SKM-1 treated with dmso at 0.1 percent for 144 hours (cell line): ENCODE results near the gene PGP.

ENCODE experiments used
- DNase-seq: peaks from one replicate; lab custom pipeline; 2025; ENCODE audit not compliant: unreplicated experiment; lab: John Stamatoyannopoulos, UW

Gene PGP

DNA sequence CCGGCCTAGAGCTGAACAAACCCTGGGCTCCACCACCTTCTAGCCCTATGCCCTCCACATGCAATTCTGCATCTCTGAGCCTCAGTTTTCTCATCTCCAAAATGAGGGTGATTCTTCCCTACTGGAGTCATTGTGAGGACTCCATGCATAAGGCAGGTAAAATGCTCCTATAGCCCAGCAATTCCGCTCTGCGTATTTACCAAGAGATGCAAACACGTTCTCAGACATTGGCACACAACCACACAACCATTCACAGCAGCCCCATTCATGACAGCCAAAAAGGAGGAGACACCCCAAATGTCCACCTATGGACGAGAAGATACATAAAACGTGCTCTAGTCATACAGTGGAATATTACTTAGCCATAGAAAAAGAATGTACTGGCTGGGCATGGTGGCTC lies 14.3 kb downstream of the PGP start:
- no peak for DNase-seq

DNA sequence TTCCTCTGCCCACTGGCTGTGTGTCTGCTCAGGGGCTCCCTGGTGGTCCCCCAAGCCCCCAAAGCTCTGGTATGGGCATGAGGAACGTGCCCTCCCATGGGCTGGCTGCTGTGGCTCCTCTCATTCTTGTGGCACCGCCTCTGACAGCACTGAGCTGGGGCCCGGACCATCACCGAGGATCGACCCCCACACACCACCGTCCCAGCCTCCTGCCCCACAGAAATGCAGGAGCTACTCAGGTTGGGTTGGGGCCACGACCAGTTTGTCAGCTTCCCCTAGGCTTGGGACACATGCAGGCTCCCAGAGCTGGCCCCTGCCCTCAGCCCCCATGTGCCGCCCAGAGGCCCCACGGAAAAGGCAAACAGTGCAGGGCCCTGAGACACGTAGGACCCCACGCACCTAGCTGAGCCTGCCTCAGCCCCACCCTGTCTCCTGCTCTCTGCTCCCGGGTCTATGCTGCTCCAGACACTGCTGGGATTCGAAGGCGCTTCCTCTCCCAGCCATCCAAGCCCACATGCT lies 15.0 kb downstream of the PGP start:
- no peak for DNase-seq

DNA sequence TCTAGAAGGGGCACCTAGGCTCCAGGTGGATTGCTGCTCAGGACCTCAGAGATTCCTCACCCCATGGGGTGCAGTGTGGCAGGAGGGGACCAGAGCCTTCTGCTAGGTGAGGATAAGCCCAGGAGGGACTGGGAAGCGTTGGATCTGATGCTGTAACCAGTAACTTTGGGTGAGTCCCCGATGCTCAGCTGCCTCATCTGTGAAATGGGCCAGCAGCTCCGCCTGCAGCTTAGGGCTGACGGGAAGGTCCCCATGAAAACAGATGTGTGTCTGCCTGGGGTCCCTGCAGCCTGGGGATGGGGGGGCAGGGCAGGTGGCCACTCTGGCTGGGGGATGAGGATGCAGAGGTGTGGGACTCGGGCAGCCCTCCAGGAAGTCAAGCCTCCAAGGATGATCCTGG lies 15.5 kb downstream of the PGP start:
- no peak for DNase-seq

DNA sequence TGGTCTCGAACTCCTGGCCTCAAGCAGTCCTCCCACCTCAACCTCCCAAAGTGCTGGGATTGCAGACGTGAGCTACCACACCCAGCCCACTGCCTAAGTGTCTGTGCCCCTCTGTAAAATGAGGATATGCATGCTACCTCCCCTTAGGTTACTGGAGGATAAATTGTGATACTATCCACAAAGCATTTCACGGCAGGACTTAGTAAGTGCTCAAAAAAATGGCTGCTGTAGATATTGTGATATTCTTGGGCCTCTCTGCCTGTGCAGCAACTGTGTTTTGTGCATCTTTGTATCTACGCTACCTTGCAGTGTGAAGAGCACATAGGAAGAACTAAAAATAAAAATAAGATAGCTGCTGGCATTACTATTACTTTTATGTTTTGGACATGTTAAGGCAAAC lies 16.4 kb downstream of the PGP start:
- DNase-seq = no peak

DNA sequence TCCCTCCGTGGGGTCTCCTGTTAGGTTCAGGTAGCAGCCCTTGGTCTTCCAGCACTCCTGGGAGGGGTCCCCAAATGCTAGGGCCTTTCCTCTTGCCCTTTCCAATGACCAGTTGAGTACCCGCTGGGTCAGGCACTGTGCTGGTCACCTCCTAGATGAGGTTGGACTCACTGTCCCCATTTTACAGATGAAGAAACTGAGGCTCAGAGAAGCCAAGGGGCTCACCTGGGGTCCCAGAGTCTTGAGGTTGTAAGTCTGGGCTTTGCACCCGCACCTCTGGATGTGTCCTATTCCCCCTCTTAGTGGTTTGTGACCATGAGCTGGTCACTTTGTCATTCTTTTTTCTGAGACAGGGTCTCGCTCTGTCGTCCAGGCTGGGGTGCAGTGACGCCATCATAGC lies 16.9 kb downstream of the PGP start:
- no peak for DNase-seq

DNA sequence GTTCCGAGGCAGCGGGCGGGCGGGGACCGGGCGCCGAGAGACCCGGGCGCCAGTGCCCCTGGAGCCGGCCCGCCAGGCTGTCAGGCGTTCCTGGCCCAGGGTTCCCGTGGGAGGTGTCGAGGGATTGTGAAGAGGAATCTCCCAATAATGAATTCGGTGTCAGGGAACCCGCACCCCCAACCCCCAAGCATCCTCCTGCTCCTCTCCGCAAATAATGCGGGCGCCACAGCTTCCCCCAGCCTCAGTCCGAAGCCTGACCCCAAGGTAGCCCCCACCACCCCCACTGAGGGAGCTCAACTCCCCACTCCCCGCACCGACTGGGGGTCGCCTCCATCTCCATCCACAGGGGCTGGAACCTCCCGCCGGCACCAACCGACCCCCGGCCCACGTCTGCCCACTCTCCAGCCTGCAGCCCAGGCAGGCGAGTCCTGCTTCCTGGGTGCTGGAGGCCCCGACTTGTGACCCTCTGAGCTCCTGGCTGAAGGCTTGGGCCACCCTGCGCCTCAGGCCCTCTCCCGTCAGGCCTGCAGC lies 17.6 kb downstream of the PGP start:
- DNase-seq = no peak

DNA sequence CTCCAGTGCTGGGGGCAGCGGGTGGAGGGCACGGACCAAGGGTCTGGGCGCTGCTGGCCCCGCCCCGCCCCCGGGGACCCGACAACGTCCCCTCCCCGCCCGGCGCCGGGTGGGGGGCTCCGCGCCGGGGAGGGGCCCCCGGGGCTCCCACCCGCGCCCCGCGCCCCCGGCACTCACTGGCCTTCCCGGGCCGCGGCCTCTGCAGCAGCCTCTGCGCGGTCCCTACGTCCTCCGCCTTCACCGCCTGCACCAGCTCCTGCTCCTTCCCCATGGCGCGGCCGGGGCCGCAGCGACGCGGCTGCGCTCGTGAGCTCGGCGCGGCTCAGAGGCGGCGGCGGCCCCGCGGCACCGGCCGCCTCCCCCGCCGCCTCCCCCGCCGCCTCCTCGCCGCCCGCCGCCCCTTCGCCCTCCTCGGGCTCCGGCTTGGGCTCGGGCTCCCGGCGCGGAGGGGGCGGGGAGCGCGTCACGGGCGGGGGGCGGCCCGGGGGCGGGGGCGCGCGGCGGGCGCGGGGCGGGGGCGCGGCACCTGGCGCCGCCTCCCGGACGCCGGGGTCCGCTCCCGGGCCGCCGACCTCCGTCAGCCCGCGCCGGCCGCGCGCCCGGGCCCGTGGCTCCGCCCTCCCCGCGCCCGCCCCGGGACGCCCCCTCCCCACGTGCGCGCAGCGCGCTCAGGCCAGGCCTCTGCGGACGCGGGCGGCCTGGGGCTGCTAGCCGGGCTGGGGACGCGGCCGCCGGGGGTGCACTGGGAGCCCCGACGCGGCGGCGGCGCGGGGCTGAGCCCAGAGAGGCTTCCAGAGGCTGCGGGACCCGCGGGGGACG lies 18.3 kb downstream of the PGP start, which contains the start of gene CASKIN1:
Gene CASKIN1 (minus strand): TSS at position 444 of the 819 bp plus-strand sequence. CDS start 173 bp downstream, at position 271.
- no peak for DNase-seq

DNA sequence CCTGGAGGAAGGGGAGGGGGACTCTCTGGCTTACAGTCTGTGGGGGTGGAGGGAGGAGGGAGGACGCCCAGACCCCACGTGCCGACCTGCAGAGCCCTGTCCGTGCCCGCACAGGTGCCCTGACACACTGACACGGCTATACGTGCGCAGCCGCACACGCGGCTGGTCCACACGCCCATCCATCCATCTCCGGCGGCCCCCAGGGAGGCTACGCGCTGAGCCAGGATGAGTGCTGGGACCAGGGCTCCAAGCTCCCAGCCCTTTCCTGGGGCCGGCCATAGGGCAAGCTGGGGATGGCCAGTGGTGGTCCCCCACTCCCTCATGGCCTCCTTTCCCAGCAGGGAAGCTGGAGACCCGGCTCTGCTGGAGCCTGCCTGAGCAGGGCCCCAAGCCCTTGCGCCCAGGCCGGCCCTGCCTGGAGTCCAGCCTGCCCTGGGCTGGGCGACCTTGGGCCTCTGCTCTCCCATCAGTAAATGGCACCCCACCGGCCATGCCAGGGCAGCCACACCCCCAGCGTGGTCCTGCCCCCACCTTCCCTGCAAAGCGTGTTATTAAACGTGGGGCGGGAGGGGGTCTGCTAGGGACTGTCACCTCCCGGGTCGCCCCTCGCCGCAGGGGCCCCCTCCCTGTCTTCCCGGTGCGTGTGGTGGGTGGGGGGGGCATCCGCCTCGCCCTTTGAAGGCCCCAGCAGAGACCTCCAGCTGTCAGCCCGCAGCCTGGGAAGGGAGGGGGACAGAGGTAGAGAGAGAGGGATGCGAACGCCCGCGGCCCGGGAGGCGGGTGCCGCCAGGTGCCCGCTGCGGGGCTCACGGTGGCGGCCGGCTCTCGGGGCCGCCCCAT lies 19.1 kb downstream of the PGP start:
- no peak for DNase-seq

DNA sequence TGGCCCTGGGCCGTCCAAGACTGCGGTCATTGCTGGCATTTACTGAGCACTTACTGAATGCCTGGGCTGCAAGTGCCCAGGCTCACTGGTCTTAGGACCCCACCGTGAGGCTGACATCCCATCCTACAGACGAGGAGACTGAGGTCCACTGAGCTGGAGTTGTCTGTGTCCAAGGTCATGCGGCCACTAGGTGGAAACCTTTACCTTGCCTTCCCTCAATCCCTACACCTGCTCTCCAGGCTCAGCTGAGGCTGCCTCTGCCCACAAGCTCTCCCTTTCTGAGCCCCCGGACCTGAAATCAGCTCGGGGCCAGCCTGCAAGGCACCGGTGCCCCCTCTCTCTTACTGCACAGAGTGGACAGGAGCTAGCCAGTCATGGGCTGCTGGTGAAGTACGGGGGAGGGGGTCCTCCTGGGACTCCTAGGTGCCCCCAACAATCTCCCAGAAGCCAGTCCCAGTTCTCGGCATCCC lies 19.8 kb downstream of the PGP start:
- DNase-seq = peak; percentile 31

DNA sequence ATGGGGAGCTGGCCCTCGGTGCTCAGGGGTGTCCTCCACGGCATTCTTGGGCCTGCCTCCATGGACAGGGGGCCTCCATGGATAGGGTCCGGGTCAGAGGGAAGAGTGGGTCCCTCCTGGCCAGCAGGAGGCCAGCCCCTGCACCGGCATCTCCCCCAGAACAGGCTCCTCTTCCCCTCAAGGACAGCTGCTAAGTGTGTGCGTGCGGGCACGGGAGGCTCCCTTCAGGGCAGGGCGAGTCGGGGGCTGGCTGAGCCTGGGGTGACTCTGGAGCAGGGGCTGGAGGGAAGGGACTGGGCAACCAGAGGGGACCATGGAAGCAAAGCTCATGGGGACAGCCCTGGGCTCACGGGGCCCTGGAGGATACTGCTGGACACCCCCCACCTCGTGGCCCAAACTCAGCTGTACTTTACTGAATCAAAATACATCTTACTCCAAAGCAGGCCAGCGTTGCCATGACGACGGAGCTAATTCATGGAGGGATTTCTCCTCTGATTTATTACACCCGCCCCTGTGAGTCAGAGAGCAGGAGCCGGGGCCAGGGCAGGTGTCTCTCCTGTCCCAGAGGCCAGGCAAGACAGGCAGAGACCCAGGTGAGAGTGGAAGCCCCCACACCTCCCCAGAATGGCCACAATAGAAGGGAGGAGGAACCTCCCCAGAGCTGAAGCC lies 20.3 kb downstream of the PGP start:
- DNase-seq = no peak

DNA sequence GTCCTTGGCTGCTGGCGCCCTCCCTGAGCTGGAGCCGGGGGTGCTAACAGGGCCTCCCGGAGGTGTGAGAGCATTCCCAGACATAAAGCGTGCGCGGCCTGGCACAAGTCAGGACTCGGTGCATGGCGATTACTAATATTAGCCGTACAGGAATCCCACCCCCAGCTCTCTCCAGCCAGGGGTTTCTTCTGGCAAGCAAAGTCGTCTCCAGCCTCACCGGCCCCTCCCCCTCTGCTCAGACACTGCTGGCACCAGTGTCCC lies 23.3 kb downstream of the PGP start:
- DNase-seq = no peak

DNA sequence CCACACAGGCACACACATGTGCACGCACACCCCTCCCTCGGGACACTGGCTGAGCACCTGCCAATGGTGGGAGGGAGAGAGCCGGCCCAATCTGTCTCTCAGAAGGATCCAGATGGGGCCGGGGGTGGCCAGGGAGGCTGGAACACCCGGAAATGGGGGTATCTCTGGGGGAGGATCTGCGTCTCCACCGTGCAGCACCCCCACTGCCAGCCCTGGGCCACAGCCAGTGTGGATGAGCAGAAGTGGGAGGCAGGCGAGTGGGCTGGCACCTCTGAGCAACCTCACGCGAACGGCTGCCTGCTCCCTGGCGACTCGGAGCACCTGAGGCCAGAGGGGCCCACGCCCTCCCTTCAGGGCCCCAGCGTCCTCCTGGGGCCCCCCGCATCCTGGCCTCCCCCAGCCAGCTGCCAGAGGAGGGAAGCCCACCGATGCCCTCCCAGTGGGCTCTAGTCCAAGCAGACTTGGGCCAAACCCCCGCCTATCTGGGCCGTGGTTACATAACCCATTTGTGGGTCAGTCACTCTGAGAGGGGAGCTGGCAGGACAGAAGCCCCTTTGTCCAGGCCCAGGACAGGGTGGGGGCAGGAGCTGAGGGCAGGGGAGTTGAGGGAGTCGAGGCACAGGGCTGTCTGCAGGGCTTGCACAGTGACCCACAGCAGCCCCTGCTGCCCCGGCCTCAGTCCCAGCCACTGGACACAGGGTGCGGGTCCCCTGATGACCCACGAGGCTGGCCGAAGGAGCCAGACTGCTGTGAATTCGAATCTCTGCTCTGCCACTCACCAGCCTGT lies 23.8 kb downstream of the PGP start:
- no peak for DNase-seq

DNA sequence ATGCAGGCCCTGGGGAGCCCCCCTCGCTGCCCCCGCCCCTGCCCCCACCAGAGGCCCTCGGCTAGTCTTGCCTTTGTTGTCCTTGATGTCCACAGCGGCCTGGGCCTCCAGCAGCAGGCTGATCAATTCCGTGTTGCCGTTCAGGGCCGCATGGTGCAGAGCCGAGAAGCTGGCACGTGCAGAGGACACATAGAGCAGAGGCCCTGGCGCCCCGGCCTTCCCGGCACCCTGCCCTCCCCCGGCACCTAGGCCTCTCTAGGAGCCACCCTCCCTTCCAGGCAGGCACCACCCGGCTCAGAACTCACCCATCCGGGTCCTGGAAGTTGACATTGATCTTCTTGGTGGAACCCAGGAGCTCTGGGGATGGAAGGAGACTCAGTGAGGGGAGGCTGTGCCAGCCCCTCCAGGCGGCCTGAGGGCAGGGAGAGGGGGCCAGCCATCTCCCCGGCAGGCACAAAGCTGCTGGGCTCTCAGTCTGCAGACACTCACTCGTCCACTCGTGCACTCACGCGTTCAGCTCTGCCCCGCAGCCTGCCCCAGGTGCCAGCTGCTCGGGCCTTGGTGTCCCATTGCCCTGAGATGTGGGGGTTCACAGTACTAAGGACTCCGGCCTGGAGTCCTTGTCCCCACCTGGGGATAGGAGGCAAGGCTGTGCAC lies 24.5 kb downstream of the PGP start:
- DNase-seq = no peak

DNA sequence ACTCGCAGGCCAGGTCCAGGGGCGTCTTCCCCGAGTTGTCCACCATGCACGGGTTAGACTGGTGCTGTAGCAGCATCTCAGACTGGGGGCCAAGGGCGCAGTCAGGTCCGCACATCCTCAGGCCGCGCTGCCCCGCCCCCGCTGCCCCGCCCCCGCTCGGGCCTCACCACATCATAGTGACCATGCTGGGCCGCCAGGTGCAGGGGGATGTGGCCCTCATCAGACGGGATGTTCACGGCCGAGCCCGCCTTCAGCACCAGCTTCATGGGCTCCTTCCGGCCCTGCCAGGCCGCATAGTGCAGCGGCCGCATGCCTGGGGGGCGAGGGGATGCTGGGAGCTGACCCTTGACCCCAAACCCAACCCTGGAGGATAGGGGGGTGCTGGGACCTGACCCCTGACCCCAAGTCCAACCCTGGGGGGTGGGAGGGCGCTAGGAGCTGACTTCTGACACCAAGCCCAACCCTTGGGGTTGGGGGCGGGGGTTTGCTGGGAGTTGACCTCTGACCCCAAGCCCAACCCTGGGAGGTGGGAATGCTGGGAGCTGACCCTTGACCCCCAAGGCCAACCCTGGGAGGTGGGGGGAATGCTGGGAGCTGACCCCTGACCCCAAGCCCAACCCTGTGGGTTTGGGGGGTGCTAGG lies 25.3 kb downstream of the PGP start:
- DNase-seq = no peak

DNA sequence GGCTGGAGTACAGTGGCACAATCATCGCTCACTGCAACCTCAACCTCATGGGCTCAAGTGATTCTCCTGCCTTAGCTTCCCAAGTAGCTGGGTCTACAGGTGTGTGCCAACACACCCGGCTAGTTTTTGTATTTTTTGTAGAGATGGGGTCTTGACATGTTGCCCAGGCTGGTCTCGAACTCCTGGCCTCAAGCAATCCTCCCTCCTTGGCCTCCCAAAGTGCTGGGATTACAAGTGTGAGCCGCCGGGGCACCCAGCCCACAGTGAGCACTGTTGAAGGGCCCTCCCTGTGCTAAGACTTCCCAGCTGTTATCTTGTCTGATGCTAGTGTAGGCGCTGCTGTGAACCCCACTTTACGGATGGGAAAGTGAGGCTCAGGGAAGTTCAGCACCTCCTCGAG lies 26.2 kb downstream of the PGP start:
- DNase-seq = no peak

DNA sequence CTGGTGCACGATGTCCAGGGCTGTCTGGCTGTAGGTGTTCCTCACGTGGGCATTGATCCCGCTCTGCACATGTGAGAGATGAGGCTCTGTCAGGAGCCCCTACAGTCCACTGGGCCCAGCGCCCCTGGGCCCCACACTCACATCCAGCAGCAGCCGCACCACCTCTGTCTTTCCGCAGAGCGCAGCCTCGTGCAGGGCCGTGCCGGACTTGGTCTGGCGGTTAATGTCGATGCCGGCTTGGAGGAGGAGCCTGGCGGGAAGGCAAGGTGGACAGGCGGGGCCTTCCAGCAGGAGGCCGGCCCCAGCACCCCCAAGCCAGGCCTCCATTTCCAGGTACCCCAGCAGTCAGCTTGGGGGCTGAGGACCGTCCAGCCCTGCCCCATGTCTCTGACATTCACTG lies 27.4 kb downstream of the PGP start:
- no peak for DNase-seq

DNA sequence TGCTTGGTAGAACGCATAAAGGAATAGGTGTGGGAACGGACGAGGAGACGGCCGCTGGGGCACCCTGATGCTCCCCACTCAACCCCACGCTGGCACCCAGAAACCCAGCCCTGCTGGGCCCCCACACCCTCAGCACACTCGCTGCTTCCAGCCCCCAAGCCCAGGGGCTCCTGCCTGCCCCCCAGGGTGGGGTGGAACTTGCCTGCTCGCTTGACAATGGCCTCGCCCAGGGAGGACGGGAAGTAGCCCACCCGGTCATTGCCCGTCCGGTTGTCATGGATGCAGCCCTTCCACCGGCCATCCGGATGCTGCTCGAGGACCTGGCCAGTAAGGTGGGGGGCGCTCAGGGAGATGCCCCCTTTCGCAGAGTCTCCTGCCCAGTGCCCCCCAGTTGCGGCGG lies 28.1 kb downstream of the PGP start:
- DNase-seq = no peak

DNA sequence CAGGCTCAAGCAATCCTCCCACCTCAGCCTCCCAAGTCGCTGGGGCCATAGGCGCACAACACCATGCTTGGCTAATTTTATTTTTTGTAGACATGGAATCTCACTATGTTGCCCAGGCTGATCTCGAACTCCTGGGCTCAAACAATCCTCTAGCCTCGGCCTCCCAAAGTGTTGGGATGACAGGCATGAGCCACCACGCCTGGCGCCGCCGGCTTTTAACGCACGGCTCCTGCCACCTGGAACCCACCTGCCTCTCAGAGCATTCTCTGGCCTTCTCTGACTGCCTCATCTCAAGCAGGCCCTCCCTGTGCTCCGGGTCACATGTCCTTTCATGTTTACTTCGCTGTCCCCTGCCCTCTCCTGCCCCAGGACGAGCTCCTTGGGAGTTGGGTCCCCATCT lies 28.6 kb downstream of the PGP start:
- no peak for DNase-seq

DNA sequence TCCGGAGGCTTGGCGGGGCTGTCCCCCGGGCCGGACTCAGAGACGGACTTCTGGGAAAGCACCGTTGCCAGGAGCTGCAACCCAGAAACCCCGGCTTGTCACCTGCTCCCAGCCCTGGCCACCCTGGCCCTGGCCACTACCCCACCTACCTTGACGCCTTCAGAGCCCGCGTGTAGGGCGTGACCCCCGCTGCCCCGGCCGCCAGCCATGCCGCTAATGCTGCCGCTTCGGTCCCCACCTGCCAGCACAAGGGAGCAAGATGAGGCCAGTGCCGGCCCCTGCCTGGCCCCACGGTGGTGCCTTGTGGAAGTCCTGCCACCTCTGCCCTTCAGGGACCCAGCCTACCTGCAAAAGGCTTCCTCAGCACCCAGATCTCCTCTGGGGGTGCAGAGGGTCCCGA lies 29.7 kb downstream of the PGP start:
- DNase-seq = no peak

DNA sequence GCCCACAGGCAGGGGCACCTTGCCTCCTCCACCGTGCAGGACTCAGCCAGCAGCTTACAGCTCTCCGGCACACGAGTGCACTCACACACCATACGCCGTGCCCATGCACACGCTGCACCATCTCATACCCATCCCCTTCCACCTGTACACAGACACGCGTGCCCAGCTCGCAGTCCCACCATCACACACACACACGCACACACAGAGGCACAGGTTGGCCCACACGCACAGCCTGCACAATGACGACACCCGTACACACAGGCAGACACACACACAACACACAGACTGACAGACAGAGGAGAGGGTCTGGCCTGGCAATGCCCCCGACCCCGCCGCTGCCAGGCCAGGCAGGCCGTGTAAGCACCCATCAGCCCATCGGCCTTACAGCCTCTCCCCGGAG lies 30.3 kb downstream of the PGP start:
- no peak for DNase-seq
